Measurements from ENCODE around the gene GRIFIN. TPM values are rescaled to one million over a fixed set of nuclear protein-coding genes. Genes with fewer than 3 reads are reported as not detected.

Gene GRIFIN
- total RNA-seq, 2 experiments from 2014 or later = not detected

DNA sequence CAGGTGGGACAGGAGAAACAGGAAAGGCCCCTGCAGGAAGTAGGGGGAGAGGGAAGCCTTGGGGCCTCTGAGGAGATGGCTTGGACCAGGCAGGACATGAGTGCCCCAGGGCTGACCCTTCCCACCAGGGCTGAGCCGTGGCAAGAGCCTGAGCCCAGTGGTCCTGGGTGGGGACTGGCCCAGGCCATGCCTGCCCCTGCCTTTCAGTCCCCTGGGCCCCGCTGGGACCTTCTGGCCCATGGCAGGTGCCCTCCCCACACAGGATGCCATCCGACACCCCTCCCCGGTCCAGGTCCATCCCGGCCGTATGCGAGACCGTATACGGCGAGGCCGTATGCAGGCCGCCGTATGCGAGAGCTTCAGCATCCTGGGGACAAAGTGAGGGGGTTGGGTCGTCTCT is 2.0 kb downstream of the GRIFIN start:
- no peaks in the 10 kb centered on the region for H3K79me2 ChIP-seq (ENCODE audit: insufficient read depth, low read depth, low read length)
- no peak overlapping the region for H2AFZ ChIP-seq (ENCODE audit: low read length)
- POLR2A ChIA-PET = no interaction called here
- no peaks in the 10 kb centered on the region for H3K4me1 ChIP-seq (ENCODE audit: insufficient read depth, low read length, poor library complexity, severe bottlenecking)
- intact Hi-C loops (cut with micrococcal nuclease; ENCODE audit: unreplicated experiment) = no loop called here
- H3K27ac ChIP-seq (ENCODE audit: low read depth, low read length, poor library complexity, severe bottlenecking) = no peak overlapping the region
- H3K4me3 ChIP-seq (ENCODE audit: low read depth, low read length, poor library complexity, severe bottlenecking) = no peak overlapping the region
- no peaks in the 10 kb centered on the region; the same call in 1 of the 2 replicates for H4K20me1 ChIP-seq (ENCODE audit: insufficient read depth, low read length)
- TF ChIP-seq EZH2phosphoT487 (IDR thresholded peaks at IDR 0.05; ENCODE audit: borderline replicate concordance, low read depth, low read length) = no peak
- TF ChIP-seq, protein P1, sequence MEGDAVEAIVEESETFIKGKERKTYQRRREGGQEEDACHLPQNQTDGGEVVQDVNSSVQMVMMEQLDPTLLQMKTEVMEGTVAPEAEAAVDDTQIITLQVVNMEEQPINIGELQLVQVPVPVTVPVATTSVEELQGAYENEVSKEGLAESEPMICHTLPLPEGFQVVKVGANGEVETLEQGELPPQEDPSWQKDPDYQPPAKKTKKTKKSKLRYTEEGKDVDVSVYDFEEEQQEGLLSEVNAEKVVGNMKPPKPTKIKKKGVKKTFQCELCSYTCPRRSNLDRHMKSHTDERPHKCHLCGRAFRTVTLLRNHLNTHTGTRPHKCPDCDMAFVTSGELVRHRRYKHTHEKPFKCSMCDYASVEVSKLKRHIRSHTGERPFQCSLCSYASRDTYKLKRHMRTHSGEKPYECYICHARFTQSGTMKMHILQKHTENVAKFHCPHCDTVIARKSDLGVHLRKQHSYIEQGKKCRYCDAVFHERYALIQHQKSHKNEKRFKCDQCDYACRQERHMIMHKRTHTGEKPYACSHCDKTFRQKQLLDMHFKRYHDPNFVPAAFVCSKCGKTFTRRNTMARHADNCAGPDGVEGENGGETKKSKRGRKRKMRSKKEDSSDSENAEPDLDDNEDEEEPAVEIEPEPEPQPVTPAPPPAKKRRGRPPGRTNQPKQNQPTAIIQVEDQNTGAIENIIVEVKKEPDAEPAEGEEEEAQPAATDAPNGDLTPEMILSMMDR (conservative IDR thresholded peaks at IDR 0.05; ENCODE audit: low read length) = no peak
- no peaks in the 10 kb centered on the region for H3K36me3 ChIP-seq (ENCODE audit: insufficient read depth, low read length)
- H3K4me2 ChIP-seq (ENCODE audit: low read length) = no peak overlapping the region
- no peak for DNase-seq (ENCODE audit: low spot score)
- H3K9me3 ChIP-seq (ENCODE audit: low read length) = no peaks in the 10 kb centered on the region
- BruUV-seq (replicated peaks) = no TSS peak
- H3K9me2 ChIP-seq (ENCODE audit: insufficient read depth, low read length) = no peaks in the 10 kb centered on the region
- CTCF ChIA-PET (ENCODE audit: unreplicated experiment) = no interaction called here

DNA sequence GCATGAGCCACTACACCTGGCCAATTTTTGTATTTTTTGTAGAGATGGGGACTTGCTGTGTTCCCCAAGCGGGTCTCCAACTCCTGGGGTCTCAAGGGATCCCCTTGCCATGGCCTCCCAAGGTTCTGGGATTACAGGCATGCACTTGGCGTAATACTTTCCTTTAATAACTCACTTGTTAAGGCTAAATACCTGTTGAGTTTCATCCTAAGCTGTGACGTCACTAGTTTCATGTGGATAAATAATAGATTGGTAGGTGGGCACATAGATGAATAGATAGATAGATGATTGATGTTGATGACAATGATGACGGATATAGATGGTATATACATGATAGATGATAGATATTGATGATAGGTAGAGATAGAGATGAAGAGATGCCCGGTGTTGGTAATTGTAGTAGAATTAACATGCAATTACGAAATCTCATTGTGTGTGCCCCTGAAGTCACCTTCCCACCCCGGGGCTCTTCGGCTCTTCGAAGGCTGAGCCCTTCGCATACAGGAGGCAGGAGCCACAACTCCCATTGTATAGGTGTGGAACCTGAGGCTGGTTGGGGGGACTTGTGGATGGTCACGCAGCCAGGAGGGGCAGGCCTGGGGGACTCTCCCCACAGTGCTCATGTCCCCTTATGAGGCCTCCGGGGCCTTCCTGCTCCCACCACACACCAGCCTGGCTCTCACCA is 2.6 kb downstream of the GRIFIN start:
- H3K4me2 ChIP-seq (ENCODE audit: low read length) = no peak overlapping the region
- no peak overlapping the region for H3K4me3 ChIP-seq (ENCODE audit: low read depth, low read length, poor library complexity, severe bottlenecking)
- no peaks in the 10 kb centered on the region for H3K36me3 ChIP-seq (ENCODE audit: insufficient read depth, low read length)
- no peak overlapping the region for H3K27ac ChIP-seq (ENCODE audit: low read depth, low read length, poor library complexity, severe bottlenecking)
- H3K79me2 ChIP-seq (ENCODE audit: insufficient read depth, low read depth, low read length) = no peaks in the 10 kb centered on the region
- CTCF ChIA-PET (ENCODE audit: unreplicated experiment) = no interaction called here
- TF ChIP-seq EZH2phosphoT487 (IDR thresholded peaks at IDR 0.05; ENCODE audit: borderline replicate concordance, low read depth, low read length) = no peak
- TF ChIP-seq, protein P1 (conservative IDR thresholded peaks at IDR 0.05; ENCODE audit: low read length) = no peak
- no peak for DNase-seq (ENCODE audit: low spot score)
- no TSS peak for BruUV-seq (replicated peaks)
- no peak overlapping the region for H2AFZ ChIP-seq (ENCODE audit: low read length)
- intact Hi-C loops (cut with micrococcal nuclease; ENCODE audit: unreplicated experiment) = no loop called here
- no peaks in the 10 kb centered on the region; the same call in 1 of the 2 replicates for H4K20me1 ChIP-seq (ENCODE audit: insufficient read depth, low read length)
- no peaks in the 10 kb centered on the region for H3K9me3 ChIP-seq (ENCODE audit: low read length)
- POLR2A ChIA-PET = no interaction called here
- H3K4me1 ChIP-seq (ENCODE audit: insufficient read depth, low read length, poor library complexity, severe bottlenecking) = no peaks in the 10 kb centered on the region
- H3K9me2 ChIP-seq (ENCODE audit: insufficient read depth, low read length) = no peaks in the 10 kb centered on the region

DNA sequence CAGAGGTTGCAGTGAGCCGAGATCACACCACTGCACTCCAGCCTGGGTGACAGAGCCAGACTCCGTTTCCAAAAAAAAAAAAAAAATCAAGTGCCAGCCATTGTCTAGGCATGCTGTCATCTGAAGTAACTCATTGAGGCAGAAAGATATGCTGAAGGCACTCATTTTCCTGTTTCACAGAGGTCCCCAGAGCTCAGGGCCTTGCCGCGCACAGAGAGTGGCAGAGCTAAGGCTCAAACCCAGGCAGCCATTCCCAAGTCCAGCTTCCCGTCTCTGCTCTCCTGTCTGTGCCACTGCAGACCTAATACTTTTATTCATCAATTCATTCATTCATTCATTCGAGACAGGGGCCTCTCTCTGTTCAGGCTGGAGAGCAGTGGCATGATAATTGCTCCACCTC is 3.5 kb downstream of the GRIFIN start:
- ChIA-PET CTCF (ENCODE audit: unreplicated experiment) (no interaction called here), POLR2A (no interaction called here)
- TF ChIP-seq, protein P1 (conservative IDR thresholded peaks at IDR 0.05; ENCODE audit: low read length) = no peak
- TF ChIP-seq EZH2phosphoT487 (IDR thresholded peaks at IDR 0.05; ENCODE audit: borderline replicate concordance, low read depth, low read length) = no peak
- Histone ChIP-seq H2AFZ (ENCODE audit: low read length) (no peak overlapping the region), H3K9me3 (ENCODE audit: low read length) (no peaks in the 10 kb centered on the region), H3K9me2 (ENCODE audit: insufficient read depth, low read length) (no peaks in the 10 kb centered on the region), H3K27ac (ENCODE audit: low read depth, low read length, poor library complexity, severe bottlenecking) (no peak overlapping the region), H3K4me3 (ENCODE audit: low read depth, low read length, poor library complexity, severe bottlenecking) (no peak overlapping the region), H3K36me3 (ENCODE audit: insufficient read depth, low read length) (no peaks in the 10 kb centered on the region), H4K20me1 (ENCODE audit: insufficient read depth, low read length) (no peaks in the 10 kb centered on the region; the same call in 1 of the 2 replicates), H3K4me1 (ENCODE audit: insufficient read depth, low read length, poor library complexity, severe bottlenecking) (no peaks in the 10 kb centered on the region), H3K4me2 (ENCODE audit: low read length) (no peak overlapping the region), H3K79me2 (ENCODE audit: insufficient read depth, low read depth, low read length) (no peaks in the 10 kb centered on the region)
- intact Hi-C loops (cut with micrococcal nuclease; ENCODE audit: unreplicated experiment) = no loop called here
- BruUV-seq (replicated peaks) = no TSS peak
- no peak for DNase-seq (ENCODE audit: low spot score)
